ENCODE measurements around the gene ANGPTL8.

ANGPTL8 gene

DNA sequence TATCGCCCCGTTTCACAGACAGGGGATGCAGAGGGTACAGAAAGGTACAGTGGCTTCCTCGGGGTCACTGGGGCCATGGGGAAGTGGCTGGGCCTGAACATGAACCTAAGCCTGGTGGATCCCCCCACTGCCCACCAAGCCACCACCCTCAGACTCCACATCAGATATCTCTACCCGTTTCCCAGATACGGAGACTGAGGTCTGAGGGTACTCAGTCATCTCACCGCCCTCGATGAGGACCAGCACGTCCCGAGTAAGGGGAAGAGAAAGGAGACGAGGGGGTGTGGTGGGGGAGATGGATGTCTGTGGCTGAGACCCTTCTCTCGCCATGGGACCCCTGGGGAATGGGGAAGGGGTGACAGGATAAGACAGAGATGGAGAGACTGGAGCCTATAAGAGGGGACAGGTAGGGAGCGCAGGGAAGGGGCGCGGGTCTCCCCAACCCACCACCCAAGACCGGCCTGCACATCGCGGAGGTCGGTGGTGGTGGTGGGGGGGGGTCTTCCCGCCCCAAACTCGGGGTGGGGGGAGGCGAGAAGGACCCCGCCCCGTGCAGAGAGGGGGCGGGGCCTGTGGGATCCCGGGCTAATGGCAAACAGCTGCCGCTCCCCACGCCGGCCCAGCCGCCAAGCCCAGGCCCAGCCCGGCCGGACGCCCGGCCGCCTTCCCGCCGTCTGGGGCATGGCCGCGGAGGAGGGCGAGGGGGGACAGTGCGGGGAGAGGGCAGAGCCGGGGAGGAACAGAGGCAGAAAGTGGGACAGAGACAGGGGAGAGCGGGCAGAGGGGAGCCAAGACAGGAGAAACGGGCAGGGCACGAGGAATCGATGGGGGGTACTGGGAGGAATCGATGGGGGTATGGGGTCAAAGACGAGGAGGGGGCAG lies 42.8 kb upstream of the ANGPTL8 start:
- Histone ChIP-seq H3K14ac (ENCODE audit: low read length) (peak overlapping the region; percentile 86), H3K23ac (ENCODE audit: low read length) (no peak overlapping the region), H3K36me3 (ENCODE audit: control insufficient read depth in 1 of 2, insufficient read depth in 2 of 2, low read length in 2 of 2) (peaks cover 20 to 21% of the 10 kb centered on the region in 2 experiments), H3K4me2 (ENCODE audit: low read length) (peak overlapping the region; percentile 98), H3K18ac (ENCODE audit: low read length) (peak overlapping the region; percentile 92), H2BK120ac (ENCODE audit: insufficient read depth, low read length, poor library complexity) (peak overlapping the region; percentile 83), H3K9me3 (ENCODE audit: insufficient read depth, low read depth, low read length) (peaks cover 2% of the 10 kb centered on the region), H2AFZ (ENCODE audit: insufficient read depth, low read length, poor library complexity) (peak overlapping the region; percentile 79), H4K91ac (ENCODE audit: low read depth, low read length) (peak overlapping the region; percentile 81), H3K79me1 (ENCODE audit: low read length) (peaks cover 5% of the 10 kb centered on the region), H3K9ac (ENCODE audit: low read length) (peak overlapping the region; percentile 93), H3K4me1 (ENCODE audit: control insufficient read depth in 1 of 2, insufficient read depth in 2 of 2, low read length in 2 of 2) (peaks cover 2 to 9% of the 10 kb centered on the region in 2 experiments), H4K8ac (ENCODE audit: low read depth, low read length) (peak overlapping the region; percentile 64), H3K4ac (ENCODE audit: low read depth, low read length) (peak overlapping the region; percentile 78), H4K12ac (ENCODE audit: low read depth, low read length) (peak overlapping the region; percentile 73), H3K27me3 (ENCODE audit: insufficient read depth, low read length) (no peaks in the 10 kb centered on the region), H3K27ac (ENCODE audit: low read depth, low read length) (peak overlapping the region; percentile 60), H2BK5ac (ENCODE audit: low read depth, low read length, poor library complexity) (peak overlapping the region; percentile 66), H2AK5ac (ENCODE audit: low read length) (peak overlapping the region; percentile 53), H3K4me3 (ENCODE audit: low read depth, low read length) (peak overlapping the region; percentile 80), H3K79me2 (ENCODE audit: control insufficient read depth, insufficient read depth, low read length, poor library complexity) (peaks cover 5% of the 10 kb centered on the region), H2BK12ac (ENCODE audit: low read length) (peak overlapping the region; percentile 60)
- DNase-seq = no peak
- WGBS (ENCODE audit: extremely low coverage, insufficient coverage, insufficient read length) = no CpG with 5 or more reads among the region's 47 CpGs

- Histone ChIP-seq H3K27me3 (ENCODE audit: insufficient read depth, low read length) (no peaks in the 10 kb centered on the region), H3K18ac (ENCODE audit: low read length) (peak within 1 kb of the TSS; percentile 92), H4K8ac (ENCODE audit: low read depth, low read length) (peak within 1 kb of the TSS; percentile 64), H3K79me1 (ENCODE audit: low read length) (peaks cover 5% of the 10 kb centered on the region), H3K27ac (ENCODE audit: low read depth, low read length) (peak within 1 kb of the TSS; percentile 87), H3K4me2 (ENCODE audit: low read length) (peak within 1 kb of the TSS; percentile 98), H2BK12ac (ENCODE audit: low read length) (peak within 1 kb of the TSS; percentile 60), H3K4ac (ENCODE audit: low read depth, low read length) (peak within 1 kb of the TSS; percentile 78), H3K14ac (ENCODE audit: low read length) (peak within 1 kb of the TSS; percentile 86), H3K4me1 (ENCODE audit: control insufficient read depth in 1 of 2, insufficient read depth in 2 of 2, low read length in 2 of 2) (peaks cover 2 to 9% of the 10 kb centered on the region in 2 experiments), H3K36me3 (ENCODE audit: control insufficient read depth in 1 of 2, insufficient read depth in 2 of 2, low read length in 2 of 2) (peaks cover 20 to 25% of the 10 kb centered on the region in 2 experiments), H4K91ac (ENCODE audit: low read depth, low read length) (peak within 1 kb of the TSS; percentile 83), H2AK5ac (ENCODE audit: low read length) (peak within 1 kb of the TSS; percentile 53), H3K79me2 (ENCODE audit: control insufficient read depth, insufficient read depth, low read length, poor library complexity) (peaks cover 5% of the 10 kb centered on the region), H3K4me3 (ENCODE audit: low read depth, low read length) (peak within 1 kb of the TSS; percentile 80), H3K9ac (ENCODE audit: low read length) (peak within 1 kb of the TSS; percentile 93), H4K12ac (ENCODE audit: low read depth, low read length) (peak within 1 kb of the TSS; percentile 73), H2BK5ac (ENCODE audit: low read depth, low read length, poor library complexity) (peak within 1 kb of the TSS; percentile 84), H2AFZ (ENCODE audit: insufficient read depth, low read length, poor library complexity) (peak within 1 kb of the TSS; percentile 79), H3K23ac (ENCODE audit: low read length) (no peak within 1 kb of the TSS), H3K9me3 (ENCODE audit: insufficient read depth, low read depth, low read length) (peaks cover 2% of the 10 kb centered on the region), H2BK120ac (ENCODE audit: insufficient read depth, low read length, poor library complexity) (peak within 1 kb of the TSS; percentile 83)
- whole genome bisulfite sequencing (ENCODE audit: extremely low coverage, insufficient coverage, insufficient read length) = no CpG with 5 or more reads among the region's 78 CpGs
- DNase-seq = peak; percentile 75 to 86
Measured at GRCh38 chr19:11197291-11198174, 41.9 kb upstream of the ANGPTL8 start, which contains the start of gene KANK2. Gene KANK2, minus strand, starts transcription at chr19:11197545. Its CDS starts 3,034 bp downstream, at chr19:11194511.

GRCh38 chr19:11198175-11198534 lies 41.3 kb upstream of the ANGPTL8 start:
- Histone ChIP-seq H4K91ac (ENCODE audit: low read depth, low read length) (no peak overlapping the region), H4K12ac (ENCODE audit: low read depth, low read length) (no peak overlapping the region), H3K4me3 (ENCODE audit: low read depth, low read length) (no peak overlapping the region), H2BK12ac (ENCODE audit: low read length) (no peak overlapping the region), H3K4ac (ENCODE audit: low read depth, low read length) (no peak overlapping the region), H3K36me3 (ENCODE audit: control insufficient read depth in 1 of 2, insufficient read depth in 2 of 2, low read length in 2 of 2) (peaks cover 13 to 19% of the 10 kb centered on the region in 2 experiments), H3K4me2 (ENCODE audit: low read length) (peak overlapping the region; percentile 63), H2BK120ac (ENCODE audit: insufficient read depth, low read length, poor library complexity) (no peak overlapping the region), H3K9me3 (ENCODE audit: insufficient read depth, low read depth, low read length) (peaks cover 2% of the 10 kb centered on the region), H2AK5ac (ENCODE audit: low read length) (no peak overlapping the region), H3K4me1 (ENCODE audit: control insufficient read depth in 1 of 2, insufficient read depth in 2 of 2, low read length in 2 of 2) (peaks cover 2 to 9% of the 10 kb centered on the region in 2 experiments), H3K14ac (ENCODE audit: low read length) (no peak overlapping the region), H3K79me2 (ENCODE audit: control insufficient read depth, insufficient read depth, low read length, poor library complexity) (peaks cover 5% of the 10 kb centered on the region), H3K23ac (ENCODE audit: low read length) (no peak overlapping the region), H3K79me1 (ENCODE audit: low read length) (peaks cover 5% of the 10 kb centered on the region), H4K8ac (ENCODE audit: low read depth, low read length) (no peak overlapping the region), H3K9ac (ENCODE audit: low read length) (no peak overlapping the region), H3K27me3 (ENCODE audit: insufficient read depth, low read length) (no peaks in the 10 kb centered on the region), H2AFZ (ENCODE audit: insufficient read depth, low read length, poor library complexity) (no peak overlapping the region), H2BK5ac (ENCODE audit: low read depth, low read length, poor library complexity) (no peak overlapping the region), H3K27ac (ENCODE audit: low read depth, low read length) (peak overlapping the region; percentile 87), H3K18ac (ENCODE audit: low read length) (no peak overlapping the region)
- DNase-seq = no peak
- WGBS (ENCODE audit: extremely low coverage, insufficient coverage, insufficient read length) = no CpG with 5 or more reads among the region's 7 CpGs

GRCh38 chr19:11198769-11199424 lies 40.5 kb upstream of the ANGPTL8 start:
- Histone ChIP-seq H3K36me3 (ENCODE audit: control insufficient read depth in 1 of 2, insufficient read depth in 2 of 2, low read length in 2 of 2) (peaks cover 6 to 11% of the 10 kb centered on the region in 2 experiments), H3K9me3 (ENCODE audit: insufficient read depth, low read depth, low read length) (peaks cover 2% of the 10 kb centered on the region), H2BK12ac (ENCODE audit: low read length) (peak overlapping the region; percentile 27), H3K18ac (ENCODE audit: low read length) (no peak overlapping the region), H2AFZ (ENCODE audit: insufficient read depth, low read length, poor library complexity) (no peak overlapping the region), H2AK5ac (ENCODE audit: low read length) (no peak overlapping the region), H3K27me3 (ENCODE audit: insufficient read depth, low read length) (no peaks in the 10 kb centered on the region), H2BK120ac (ENCODE audit: insufficient read depth, low read length, poor library complexity) (no peak overlapping the region), H3K4me1 (ENCODE audit: control insufficient read depth in 1 of 2, insufficient read depth in 2 of 2, low read length in 2 of 2) (peaks cover 2 to 11% of the 10 kb centered on the region in 2 experiments), H3K23ac (ENCODE audit: low read length) (no peak overlapping the region), H3K79me1 (ENCODE audit: low read length) (peaks cover 5% of the 10 kb centered on the region), H4K12ac (ENCODE audit: low read depth, low read length) (no peak overlapping the region), H4K8ac (ENCODE audit: low read depth, low read length) (no peak overlapping the region), H2BK5ac (ENCODE audit: low read depth, low read length, poor library complexity) (no peak overlapping the region), H3K27ac (ENCODE audit: low read depth, low read length) (no peak overlapping the region), H3K14ac (ENCODE audit: low read length) (no peak overlapping the region), H3K9ac (ENCODE audit: low read length) (no peak overlapping the region), H3K79me2 (ENCODE audit: control insufficient read depth, insufficient read depth, low read length, poor library complexity) (peaks cover 5% of the 10 kb centered on the region), H3K4ac (ENCODE audit: low read depth, low read length) (no peak overlapping the region), H3K4me3 (ENCODE audit: low read depth, low read length) (no peak overlapping the region), H3K4me2 (ENCODE audit: low read length) (no peak overlapping the region), H4K91ac (ENCODE audit: low read depth, low read length) (no peak overlapping the region)
- WGBS (ENCODE audit: extremely low coverage, insufficient coverage, insufficient read length) = no CpG with 5 or more reads among the region's 7 CpGs
- DNase-seq = peak in 1 of 2 donors; percentile 16
